Umbilical cord (tissue), 2 donors: ENCODE measurements around the gene FLRT2. TPM values are rescaled to one million over a fixed set of nuclear protein-coding genes. Genes with fewer than 3 reads are reported as not detected.

Experiments
- DNase-seq: peaks from one replicate; pipeline ENCODE4 v3.0.0-alpha.2; 2015; ENCODE audit warnings: low spot score
- total RNA-seq: library from RNA; depleted of rRNA; stranded (reverse); fragments of >200 nt; gene quantifications from one replicate; pipeline ENCODE4 v1.2.3, GENCODE V29; 2014; ENCODE audit warnings: low replicate concordance; ENCODE audit not compliant: insufficient read depth

The FLRT2 gene
- total RNA-seq, 1 donor from 2014 or later: 59.2 TPM

- no peak for DNase-seq
Observed at GRCh38 chr14:85660243-85660922, 130.4 kb downstream of the FLRT2 start.

GRCh38 chr14:85662096-85662495 is 132.2 kb downstream of the FLRT2 start:
- no peak for DNase-seq

DNA sequence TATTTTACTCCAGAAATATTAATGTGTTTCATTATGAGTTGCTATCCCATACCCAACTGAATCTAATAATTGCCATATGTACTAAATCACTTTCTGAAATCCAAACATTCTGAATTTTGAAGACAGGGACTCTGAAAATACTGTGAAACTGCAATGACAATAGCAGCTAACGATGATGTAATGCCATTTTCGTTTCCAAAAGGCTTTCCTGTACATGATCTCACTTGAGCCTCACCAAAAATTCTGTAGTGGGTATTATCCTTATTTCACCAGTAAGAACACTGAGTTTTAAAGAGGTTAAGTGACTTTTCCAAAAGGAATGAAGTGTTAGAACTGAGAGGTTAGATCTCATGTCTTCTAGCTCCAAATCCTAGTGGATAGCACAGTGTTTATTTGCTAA is 133.3 kb downstream of the FLRT2 start:
- DNase-seq: peak; percentile 1

GRCh38 chr14:85663667-85664066 is 133.7 kb downstream of the FLRT2 start:
- DNase-seq: no peak

DNA sequence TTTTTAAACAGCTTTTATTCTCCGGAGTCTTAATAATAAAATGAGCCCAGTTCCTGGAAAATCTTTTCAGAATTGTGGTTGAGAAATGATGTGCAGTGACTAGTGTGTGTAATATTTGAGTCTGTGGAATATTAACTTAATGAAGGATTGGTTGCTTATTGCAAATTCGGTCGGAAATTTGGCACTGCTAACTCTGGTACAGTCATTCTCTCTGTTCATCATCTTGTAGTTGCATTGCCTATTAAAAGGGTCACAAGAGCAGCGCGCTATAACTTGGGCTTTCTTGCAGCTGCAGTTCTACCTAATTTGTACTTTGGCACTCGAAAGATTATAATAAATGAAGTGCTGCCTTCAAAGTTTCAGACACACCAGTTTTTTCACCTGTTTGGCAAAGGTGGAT is 146.0 kb downstream of the FLRT2 start:
- no peak for DNase-seq

DNA sequence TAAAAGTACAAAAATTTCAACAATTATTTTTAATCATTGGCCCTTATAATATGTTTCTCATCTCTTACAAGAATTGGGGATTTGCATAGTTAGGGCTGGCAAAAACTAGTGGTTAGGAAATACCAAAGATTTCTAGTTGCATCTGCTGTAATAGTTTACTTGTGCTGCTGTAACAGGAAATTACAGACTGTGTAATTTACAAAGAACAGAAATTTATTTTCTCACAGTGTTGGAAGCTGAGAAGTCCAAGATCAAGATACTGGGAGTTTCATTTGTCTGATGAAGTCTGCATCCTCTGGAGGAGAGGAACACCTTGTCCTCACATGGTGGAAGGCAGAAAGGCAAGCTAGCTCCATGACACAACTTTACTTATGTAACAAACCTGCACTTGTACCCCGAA is 157.0 kb downstream of the FLRT2 start:
- no peak for DNase-seq

DNA sequence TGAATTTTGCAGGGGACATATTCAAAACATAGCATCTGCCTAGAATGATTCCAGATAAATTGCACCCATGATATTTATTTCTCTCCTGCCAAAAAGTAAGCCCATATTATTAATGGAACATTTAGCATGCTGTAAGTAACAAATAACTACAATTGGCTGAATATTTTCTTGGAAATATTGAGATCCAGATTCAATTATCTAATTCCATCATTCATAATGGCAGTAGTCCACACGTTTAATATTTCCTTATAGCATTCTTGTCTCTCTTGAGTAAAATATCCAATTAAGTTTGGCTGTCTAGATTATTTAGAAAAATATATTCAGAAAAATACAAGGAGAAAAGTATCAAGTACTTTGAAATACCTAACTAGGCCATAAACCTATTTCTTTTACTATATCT is 157.5 kb downstream of the FLRT2 start:
- DNase-seq: no peak

DNA sequence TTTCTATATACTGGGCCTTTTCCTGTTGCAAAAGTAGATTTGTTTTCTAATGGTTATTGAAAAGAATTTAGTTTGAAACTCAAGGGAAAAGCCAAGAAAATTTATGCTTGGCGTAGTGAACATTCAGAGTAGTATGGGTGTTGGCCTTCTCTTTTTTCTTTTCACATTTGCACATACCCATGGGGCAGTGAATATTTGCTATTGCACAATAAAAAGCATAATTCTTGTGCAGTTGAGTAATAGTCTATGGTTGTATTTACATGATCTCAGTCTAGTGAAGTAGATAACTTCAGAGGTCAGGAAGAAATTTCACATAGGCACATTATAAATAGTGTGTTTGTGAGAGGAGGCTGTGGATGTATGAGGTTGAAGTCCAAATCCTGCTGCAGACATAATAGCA is 158.1 kb downstream of the FLRT2 start:
- DNase-seq: peak; percentile 23

GRCh38 chr14:85695300-85695699 is 165.4 kb downstream of the FLRT2 start:
- no peak for DNase-seq

DNA sequence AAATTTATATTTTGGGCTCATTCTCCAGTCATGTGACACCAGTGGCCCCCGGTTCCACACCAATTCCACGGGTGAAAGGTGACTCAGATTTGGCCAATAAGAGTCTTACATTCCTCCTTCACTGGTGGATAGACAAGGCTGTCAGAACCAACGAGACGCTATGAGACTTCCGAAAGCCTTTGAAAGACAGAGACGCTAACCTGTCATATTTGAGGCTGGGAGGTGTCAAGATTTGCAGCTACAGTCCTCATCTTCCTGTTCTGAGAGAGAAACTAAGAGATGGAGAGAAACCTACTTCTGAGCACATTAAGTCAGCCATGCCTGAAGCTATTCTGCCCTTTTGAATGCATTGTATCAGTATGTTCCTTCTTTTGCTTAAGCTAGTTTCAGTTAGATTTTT is 171.2 kb downstream of the FLRT2 start:
- DNase-seq: no peak

- no peak for DNase-seq
Observed at GRCh38 chr14:85701763-85702162, 171.8 kb downstream of the FLRT2 start.

GRCh38 chr14:85702191-85702590 is 172.2 kb downstream of the FLRT2 start:
- DNase-seq: no peak

DNA sequence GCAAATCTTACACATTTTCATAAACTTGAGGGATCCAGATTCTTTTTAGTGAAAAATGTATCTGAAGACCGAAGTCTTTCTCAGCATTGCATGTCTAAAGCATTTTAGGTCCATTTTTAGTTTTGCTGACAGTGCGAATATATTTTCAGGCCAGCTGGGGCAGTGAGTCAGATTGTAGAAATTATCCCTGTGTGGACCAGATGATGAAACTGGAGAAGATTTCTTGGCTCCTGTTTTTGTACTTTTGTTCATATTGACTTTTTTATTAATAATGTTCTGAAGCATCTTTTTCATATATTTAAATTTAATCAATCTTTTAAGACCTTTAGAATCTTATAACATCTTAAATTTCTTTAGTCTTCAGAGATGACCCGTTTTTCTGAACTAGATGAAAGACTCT is 173.1 kb downstream of the FLRT2 start:
- DNase-seq: peak; percentile 89
